ENCODE measurements around the gene YPEL2.

DNA sequence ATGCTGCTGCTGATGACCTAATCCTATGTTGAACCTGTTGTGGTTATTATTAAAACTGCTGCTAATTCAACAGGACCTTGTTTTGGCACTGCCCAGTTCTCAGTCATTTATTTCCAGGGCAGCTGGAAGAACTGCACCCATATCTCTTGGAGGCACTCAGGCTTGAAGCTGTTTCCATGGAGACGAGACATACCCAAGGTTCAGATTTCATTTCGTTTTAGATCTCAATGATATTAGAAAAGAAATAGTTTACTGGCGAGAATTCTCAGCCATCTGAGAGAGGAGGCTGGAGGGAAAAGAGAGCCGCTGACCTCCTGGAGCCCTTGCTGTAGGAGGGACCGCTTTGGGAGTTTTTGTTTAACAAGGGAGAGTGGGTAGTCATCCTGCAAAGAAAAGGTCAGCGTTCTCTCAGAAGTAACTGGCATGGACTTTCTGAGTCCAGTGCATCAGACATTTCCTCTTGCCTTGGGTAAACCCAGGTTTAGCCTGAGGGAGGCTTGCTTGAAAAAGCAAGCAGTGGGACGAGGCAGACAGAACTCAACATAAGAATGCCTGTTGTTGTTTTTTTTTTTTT, 75.4 kb downstream of the YPEL2 start:
- TF ChIP-seq CTCF (IDR thresholded peaks at IDR 0.05) (no peak), POLR2A (IDR thresholded peaks at IDR 0.05) (no peak)
